Mesodermal cell (in vitro differentiated cells): ENCODE results near the gene ADARB2.

Source experiments
- H3K27ac ChIP-seq: 2 replicates; pipeline ENCODE4 v1.7.0; 2013; ENCODE audit warnings: mild to moderate bottlenecking, low read depth, low read length, moderate library complexity; ENCODE audit not compliant: severe bottlenecking
- H3K36me3 ChIP-seq: 2 replicates; pipeline ENCODE4 v1.7.1; 2013; ENCODE audit warnings: mild to moderate bottlenecking, low read length, moderate library complexity; ENCODE audit not compliant: control insufficient read depth, insufficient read depth
- H3K4me1 ChIP-seq: one replicate; pipeline ENCODE4 v1.7.1; 2013; ENCODE audit warnings: mild to moderate bottlenecking, low read length; ENCODE audit not compliant: insufficient read depth, control insufficient read depth, poor library complexity, severe bottlenecking
- H3K4me3 ChIP-seq: 2 replicates; pipeline ENCODE4 v1.7.0; 2013; ENCODE audit warnings: low read length, control low read depth, mild to moderate bottlenecking; ENCODE audit not compliant: insufficient read depth, poor library complexity, severe bottlenecking; ENCODE audit errors: extremely low read depth
- H3K9me3 ChIP-seq: 2 replicates; pipeline ENCODE4 v1.7.1; 2013; ENCODE audit warnings: mild to moderate bottlenecking, low read length, moderate library complexity; ENCODE audit not compliant: control insufficient read depth
- WGBS, 2 experiments: methylation state at CpG; one replicate each; pipeline ENCODE4 v1.1.5; 2013; ENCODE audit warnings: missing lambda C conversion rate in 2 of 2; ENCODE audit not compliant: insufficient coverage in 2 of 2; 5-methylcytosine and 5-hydroxymethylcytosine counted together

Gene ADARB2

GRCh38 chr10:1654247-1654646, 83.1 kb downstream of the ADARB2 start:
- 60 to 71% methylated on average over 5 of the region's 6 CpGs for WGBS, 2 experiments
- H3K36me3 ChIP-seq = no peaks in the 10 kb centered on the region

GRCh38 chr10:1653321-1653720, 84.0 kb downstream of the ADARB2 start:
- WGBS, 2 experiments = 90 to 93% methylated on average over 11 of the region's 11 CpGs
- H3K36me3 ChIP-seq = no peaks in the 10 kb centered on the region
- no peak overlapping the region for H3K27ac ChIP-seq
- no peak overlapping the region for H3K4me3 ChIP-seq
- H3K9me3 ChIP-seq = no peaks in the 10 kb centered on the region
- no peaks in the 10 kb centered on the region for H3K4me1 ChIP-seq

More at GRCh38 chr10:1654247-1654646, 83.1 kb downstream of the ADARB2 start:
- Histone ChIP-seq H3K4me3 (no peak overlapping the region), H3K9me3 (no peaks in the 10 kb centered on the region), H3K27ac (no peak overlapping the region), H3K4me1 (no peaks in the 10 kb centered on the region)

GRCh38 chr10:1652151-1652550, 85.2 kb downstream of the ADARB2 start:
- 78 to 83% methylated on average over 5 to 7 of the region's 9 CpGs for WGBS, 2 experiments

GRCh38 chr10:1651270-1651966, 85.9 kb downstream of the ADARB2 start:
- 83 to 88% methylated on average over 18 to 19 of the region's 20 CpGs for WGBS, 2 experiments

More at GRCh38 chr10:1652151-1652550, 85.2 kb downstream of the ADARB2 start:
- no peaks in the 10 kb centered on the region for H3K4me1 ChIP-seq
- H3K36me3 ChIP-seq = no peaks in the 10 kb centered on the region
- no peak overlapping the region for H3K4me3 ChIP-seq
- no peak overlapping the region for H3K27ac ChIP-seq
- H3K9me3 ChIP-seq = no peaks in the 10 kb centered on the region

GRCh38 chr10:1650542-1651269, 86.6 kb downstream of the ADARB2 start:
- Histone ChIP-seq H3K27ac (no peak overlapping the region), H3K4me1 (no peaks in the 10 kb centered on the region), H3K9me3 (no peaks in the 10 kb centered on the region), H3K4me3 (no peak overlapping the region), H3K36me3 (no peaks in the 10 kb centered on the region)
- WGBS, 2 experiments = 91 to 92% methylated on average over 23 to 25 of the region's 25 CpGs

More at GRCh38 chr10:1651270-1651966, 85.9 kb downstream of the ADARB2 start:
- Histone ChIP-seq H3K27ac (no peak overlapping the region), H3K4me3 (no peak overlapping the region), H3K36me3 (no peaks in the 10 kb centered on the region), H3K4me1 (no peaks in the 10 kb centered on the region), H3K9me3 (no peaks in the 10 kb centered on the region)

GRCh38 chr10:1648648-1649047, 88.7 kb downstream of the ADARB2 start:
- no peaks in the 10 kb centered on the region for H3K4me1 ChIP-seq
- no peak overlapping the region for H3K27ac ChIP-seq
- WGBS, 2 experiments = 90 to 95% methylated on average over 10 to 11 of the region's 12 CpGs
- H3K9me3 ChIP-seq = no peaks in the 10 kb centered on the region
- H3K36me3 ChIP-seq = no peaks in the 10 kb centered on the region
- H3K4me3 ChIP-seq = no peak overlapping the region

GRCh38 chr10:1646332-1646731, 91.0 kb downstream of the ADARB2 start:
- no peaks in the 10 kb centered on the region for H3K9me3 ChIP-seq
- no peaks in the 10 kb centered on the region for H3K36me3 ChIP-seq
- 86 to 96% methylated on average over 4 to 5 of the region's 5 CpGs for WGBS, 2 experiments
- H3K27ac ChIP-seq = no peak overlapping the region
- H3K4me3 ChIP-seq = no peak overlapping the region
- H3K4me1 ChIP-seq = no peaks in the 10 kb centered on the region

- no peaks in the 10 kb centered on the region for H3K36me3 ChIP-seq
- 62 to 74% methylated on average over 3 to 4 of the region's 4 CpGs for WGBS, 2 experiments
- H3K27ac ChIP-seq = no peak overlapping the region
- no peaks in the 10 kb centered on the region for H3K9me3 ChIP-seq
- H3K4me3 ChIP-seq = no peak overlapping the region
- no peaks in the 10 kb centered on the region for H3K4me1 ChIP-seq
These were observed 91.4 kb downstream of the ADARB2 start for GRCh38 chr10:1645896-1646295.

GRCh38 chr10:1644191-1644711, 93.1 kb downstream of the ADARB2 start:
- H3K27ac ChIP-seq = no peak overlapping the region
- H3K4me3 ChIP-seq = no peak overlapping the region
- WGBS, 2 experiments = 89 to 92% methylated on average over 11 to 12 of the region's 15 CpGs
- H3K9me3 ChIP-seq = no peaks in the 10 kb centered on the region
- H3K36me3 ChIP-seq = no peaks in the 10 kb centered on the region
- no peaks in the 10 kb centered on the region for H3K4me1 ChIP-seq

GRCh38 chr10:1643908-1644179, 93.5 kb downstream of the ADARB2 start:
- 72 to 79% methylated on average over 9 of the region's 9 CpGs for WGBS, 2 experiments
- Histone ChIP-seq H3K9me3 (no peaks in the 10 kb centered on the region), H3K4me3 (no peak overlapping the region), H3K4me1 (no peaks in the 10 kb centered on the region), H3K27ac (no peak overlapping the region), H3K36me3 (no peaks in the 10 kb centered on the region)
